Upper lobe of left lung (tissue), 6 donors: Measurements from ENCODE around the gene IPO9. TPM values are rescaled to one million over a fixed set of nuclear protein-coding genes. Genes with fewer than 3 reads are reported as not detected.

ENCODE experiments used
- ATAC-seq, 2 donors: fragments of 200-7000 bp; cut with Tn5 transposase; one replicate each; pipeline ENCODE4 v1.9.1; 2022; ENCODE audit warnings: mild to moderate bottlenecking in 2 of 2, moderate library complexity in 2 of 2; ENCODE audit not compliant: low FRiP score in 2 of 2
- DNase-seq, 2 donors: peaks; one replicate each; pipeline ENCODE4 v3.0.0-alpha.2; 2019 to 2020
- H3K27ac ChIP-seq, 4 donors: fragments of 200-600 bp; sonication (generic); one replicate each; pipeline ENCODE4 v1.5.1; 2016 to 2019
- H3K27me3 ChIP-seq, 4 donors: fragments of 200-600 bp; sonication (generic); one replicate each; pipeline ENCODE4 v1.5.1; 2017 to 2019
- H3K36me3 ChIP-seq, 4 donors: fragments of 200-600 bp; sonication (generic); one replicate each; pipeline ENCODE4 v1.5.1; 2016 to 2019
- H3K4me1 ChIP-seq, 4 donors: fragments of 200-600 bp; sonication (generic); one replicate each; pipeline ENCODE4 v1.5.1; 2018 to 2019
- H3K4me3 ChIP-seq, 4 donors: fragments of 200-600 bp; sonication (generic); one replicate each; pipeline ENCODE4 v1.5.1; 2017 to 2019; ENCODE audit warnings: mild to moderate bottlenecking in 2 of 4, moderate library complexity in 1 of 4
- H3K9me3 ChIP-seq, 4 donors: fragments of 200-600 bp; sonication (generic); one replicate each; pipeline ENCODE4 v1.5.1; 2018 to 2019
- CTCF ChIP-seq, 6 experiments: fragments of 450-650 bp in 4 of 6; fragments of 200-600 bp in 2 of 6; sonication (generic) in 2 of 6; IDR thresholded peaks; one replicate each; pipeline ENCODE4 v1.5.1; 2016 to 2019; ENCODE audit warnings: antibody characterized with exemption in 6 of 6
- EP300 ChIP-seq, 4 donors: sonication (generic); formaldehyde crosslinking; IDR thresholded peaks; one replicate each; pipeline ENCODE4 v1.5.1; 2017; ENCODE audit warnings: antibody characterized with exemption in 4 of 4, control low read depth in 2 of 4
- POLR2A ChIP-seq, 4 donors: fragments of 450-650 bp; IDR thresholded peaks; one replicate each; pipeline ENCODE4 v1.5.1; 2016 to 2017; ENCODE audit warnings: antibody characterized with exemption in 4 of 4, mild to moderate bottlenecking in 2 of 4
- POLR2AphosphoS5 ChIP-seq, 2 donors: sonication (generic); formaldehyde crosslinking; IDR thresholded peaks; one replicate each; pipeline ENCODE4 v1.5.1; 2017; ENCODE audit warnings: antibody characterized with exemption in 2 of 2
- WGBS, 2 donors: methylation state at CpG; one replicate each; pipeline ENCODE4 v1.1.5; 2017 to 2018; 5-methylcytosine and 5-hydroxymethylcytosine counted together
- total RNA-seq, 6 donors: library from RNA; depleted of rRNA in 4 of 6; stranded (reverse); fragments of >200 nt in 4 of 6; gene quantifications; one replicate each; pipeline versions ENCODE4 v1.1.0 to v1.2.1, GENCODE V29; 2016 to 2021
- donor health status: DM: no; HTN: no; CAD: no; lungs with moderate emphysema.
- donor health status: DM: no; HTN: yes; CAD: no; lungs with severe emphysema.

IPO9 gene
- total RNA-seq, 6 donors from 2014 or later = 22.8 to 46.7 (median 35.7) TPM

GRCh38 chr1:201887116-201887866 is 58.3 kb downstream of the IPO9 start:
- Histone ChIP-seq H3K4me1 (peaks cover 15 to 41% (median 24%) of the 10 kb centered on the region in 4 donors), H3K9me3 (no peaks in the 10 kb centered on the region), H3K4me3 (no peak overlapping the region), H3K36me3 (no peaks in the 10 kb centered on the region), H3K27me3 (no peaks in the 10 kb centered on the region), H3K27ac (no peak overlapping the region)
- 84 to 90% methylated on average over 5 of the region's 5 CpGs for WGBS, 2 donors
- DNase-seq (no peak), ATAC-seq (no peak)
- no peak for TF ChIP-seq POLR2AphosphoS5 (IDR thresholded peaks at IDR 0.05)
- no peak for TF ChIP-seq EP300 (IDR thresholded peaks at IDR 0.05)
- no peak for TF ChIP-seq POLR2A (IDR thresholded peaks at IDR 0.05)
- no peak for TF ChIP-seq CTCF (IDR thresholded peaks at IDR 0.05)

- H3K9me3 ChIP-seq = no peaks in the 10 kb centered on the region
- peaks cover 15 to 36% (median 24%) of the 10 kb centered on the region in 4 donors for H3K4me1 ChIP-seq
- no peaks in the 10 kb centered on the region for H3K27me3 ChIP-seq
- 0 to 4% methylated on average over 3 to 36 of the region's 49 CpGs for WGBS, 2 donors
- TF ChIP-seq POLR2A (IDR thresholded peaks at IDR 0.05) (peak in 3 of 4 donors; percentile 44 to 75 (median 52)), CTCF (IDR thresholded peaks at IDR 0.05) (peak in 1 of 6 experiments; percentile 16), EP300 (IDR thresholded peaks at IDR 0.05) (no peak), POLR2AphosphoS5 (IDR thresholded peaks at IDR 0.05) (peak; percentile 67)
- H3K4me3 ChIP-seq = peak within 1 kb of the TSS; percentile 63 to 69 (median 67)
- H3K27ac ChIP-seq = peak within 1 kb of the TSS; percentile 25 to 72 (median 56)
- DNase-seq (peak; percentile 93 to 94), ATAC-seq (peak; percentile 85 to 91)
- no peaks in the 10 kb centered on the region for H3K36me3 ChIP-seq
Measured at GRCh38 chr1:201888282-201889089, 59.5 kb downstream of the IPO9 start, which contains the start of gene SHISA4. SHISA4 (plus strand) TSS chr1:201888898; CDS start chr1:201888995, 97 bp downstream.

GRCh38 chr1:201889090-201889968 is 60.4 kb downstream of the IPO9 start:
- Histone ChIP-seq H3K4me3 (peak overlapping the region; percentile 63 to 69 (median 67)), H3K4me1 (peaks cover 15 to 28% (median 23%) of the 10 kb centered on the region in 4 donors), H3K9me3 (no peaks in the 10 kb centered on the region), H3K27me3 (no peaks in the 10 kb centered on the region), H3K27ac (peak overlapping the region; percentile 25 to 72 (median 56)), H3K36me3 (no peaks in the 10 kb centered on the region)
- ATAC-seq = no peak
- no peak for TF ChIP-seq EP300 (IDR thresholded peaks at IDR 0.05)
- TF ChIP-seq POLR2A (IDR thresholded peaks at IDR 0.05) = no peak
- TF ChIP-seq POLR2AphosphoS5 (IDR thresholded peaks at IDR 0.05) = no peak
- no peak for TF ChIP-seq CTCF (IDR thresholded peaks at IDR 0.05)
- DNase-seq = peak in 1 of 2 donors; percentile 81
- WGBS, 2 donors = 37 to 79% methylated on average over 8 to 23 of the region's 33 CpGs

GRCh38 chr1:201890223-201890622 is 61.3 kb downstream of the IPO9 start:
- DNase-seq = no peak
- no peak for ATAC-seq
- no peaks in the 10 kb centered on the region for H3K27me3 ChIP-seq
- H3K27ac ChIP-seq = no peak overlapping the region
- no peaks in the 10 kb centered on the region for H3K36me3 ChIP-seq
- H3K4me1 ChIP-seq = peaks cover 14 to 23% (median 19%) of the 10 kb centered on the region in 4 donors
- TF ChIP-seq POLR2AphosphoS5 (IDR thresholded peaks at IDR 0.05) (no peak), EP300 (IDR thresholded peaks at IDR 0.05) (no peak)
- no peak overlapping the region for H3K4me3 ChIP-seq
- WGBS, 2 donors = 95 to 99% methylated on average over 7 of the region's 7 CpGs
- no peaks in the 10 kb centered on the region for H3K9me3 ChIP-seq
